GM12878 (cell line): ENCODE data around the gene SOS1. TPM values are rescaled to one million over a fixed set of nuclear protein-coding genes. Genes with fewer than 3 reads are reported as not detected.

ENCODE experiments used
- ATAC-seq: fragments of 200-7000 bp; cut with Tn5 transposase; 3 replicates; pipeline ENCODE4 v1.9.1; 2020; ENCODE audit warnings: mild to moderate bottlenecking, moderate library complexity
- BruUV-seq: library from RNA; stranded (reverse); fragments of 400-500 nt; replicated peaks from 2 replicates; lab custom pipeline; 2021; lab: Mats Ljungman, UMichigan
- CTCF ChIA-PET: fragments of 300-600 bp; sonication (Branson Sonifier 250); formaldehyde crosslinking; extraction: SDS; loops from one replicate; lab custom pipeline; 2021; ENCODE audit warnings: inconsistent platforms; lab: Yijun Ruan, JAX
- POLR2A ChIA-PET: fragments of 350-600 bp; formaldehyde crosslinking; extraction: SDS; loops from one replicate; lab custom pipeline; 2021; ENCODE audit warnings: inconsistent platforms; lab: Charles Lee
- RAD21 ChIA-PET: fragments of 300-600 bp; sonication (Branson Sonifier 250); formaldehyde crosslinking; loops from one replicate; lab custom pipeline; 2023; ENCODE audit warnings: antibody characterized with exemption; ENCODE audit not compliant: unreplicated experiment; lab: Charles Lee
- SMC1A ChIA-PET: fragments of 300-600 bp; sonication (Branson Sonifier 250); formaldehyde crosslinking; loops from one replicate; lab custom pipeline; 2023; ENCODE audit not compliant: unreplicated experiment, uncharacterized antibody; lab: Charles Lee
- DNase-seq: peaks from one replicate; pipeline ENCODE4 v3.0.0-alpha.2; 2011; ENCODE audit warnings: low read depth, low spot score
- FAIRE-seq: peaks from 3 replicates; lab custom pipeline; 2011; peaks lifted over from hg19 to GRCh38; lab: Jason Lieb, UNC
- H2AFZ ChIP-seq: 2 replicates; pipeline ENCODE4 v1.6.0; 2011; ENCODE audit warnings: low read depth, low read length, control low read depth; ENCODE audit not compliant: control insufficient read depth
- H3K27ac ChIP-seq: 2 replicates; pipeline ENCODE4 v1.5.1; 2011; ENCODE audit warnings: control low read depth; ENCODE audit not compliant: control insufficient read depth, insufficient read depth
- H3K27me3 ChIP-seq, 2 experiments: replicated peaks in 1 of 2; 2 replicates each; pipeline versions ENCODE4 v1.6.0 to v1.6.1; 2011; ENCODE audit warnings: low read length in 1 of 2; ENCODE audit not compliant: control insufficient read depth in 2 of 2, insufficient read depth in 2 of 2
- H3K36me3 ChIP-seq, 2 experiments: 2 replicates each; pipeline ENCODE4 v1.5.1; 2011; ENCODE audit warnings: low read length in 1 of 2; ENCODE audit not compliant: control insufficient read depth in 2 of 2, insufficient read depth in 2 of 2
- H3K4me1 ChIP-seq: 2 replicates; pipeline ENCODE4 v1.6.1; 2011; ENCODE audit warnings: mild to moderate bottlenecking, low read length, moderate library complexity, mixed read lengths; ENCODE audit not compliant: control insufficient read depth, insufficient read depth
- H3K4me2 ChIP-seq: 2 replicates; pipeline ENCODE4 v1.6.0; 2011; ENCODE audit warnings: control low read depth; ENCODE audit not compliant: control insufficient read depth, insufficient read depth
- H3K4me3 ChIP-seq: fragments of 200-600 bp; sonication (generic); 2 replicates; pipeline ENCODE4 v1.5.1; 2016
- H3K79me2 ChIP-seq: 2 replicates; pipeline ENCODE4 v1.6.0; 2011; ENCODE audit warnings: low read length; ENCODE audit not compliant: control insufficient read depth, insufficient read depth
- H3K9ac ChIP-seq: 2 replicates; pipeline ENCODE4 v1.8.0; 2011; ENCODE audit warnings: low read length, control low read depth, mixed read lengths; ENCODE audit not compliant: control insufficient read depth, insufficient read depth
- H3K9me3 ChIP-seq: replicated peaks from 3 replicates; pipeline ENCODE4 v1.5.1; 2011; ENCODE audit warnings: mild to moderate bottlenecking, low read length; ENCODE audit not compliant: control insufficient read depth, insufficient read depth
- H4K20me1 ChIP-seq: 2 replicates; pipeline ENCODE4 v1.6.0; 2011; ENCODE audit not compliant: control insufficient read depth, insufficient read depth
- POLR2AphosphoS2 ChIP-seq: IDR thresholded peaks from 2 replicates; pipeline ENCODE4 v1.6.1; 2011; ENCODE audit warnings: low read depth, mild to moderate bottlenecking, low read length, improper control_type of control experiment, moderate library complexity
- RELA ChIP-seq: fragments of 450-650 bp; IDR thresholded peaks from 2 replicates; pipeline ENCODE4 v1.8.0; 2014; ENCODE audit warnings: borderline replicate concordance; ENCODE audit not compliant: partially characterized antibody
- WGBS: methylation state at CpG from one replicate; pipeline ENCODE4 v1.1.6; 2016; ENCODE audit warnings: low lambda C conversion rate; ENCODE audit not compliant: insufficient replicate concordance, insufficient coverage; ENCODE audit errors: missing lambda C conversion rate; 5-methylcytosine and 5-hydroxymethylcytosine counted together
- in situ Hi-C: fragments of 300-500 bp; cut with MboI; formaldehyde crosslinking; loops from 9 replicates; pipeline ENCODE4 v1.14.3; 2018; ENCODE audit warnings: mixed read lengths
- intact Hi-C: fragments of 100-400 bp; cut with micrococcal nuclease; formaldehyde crosslinking; loops from one replicate; pipeline ENCODE4 v1.14.2; 2022; ENCODE audit not compliant: unreplicated experiment
- polyA plus RNA-seq, 11 experiments: library from polyadenylated mRNA; depleted of rRNA in 4 of 11; unstranded in 6 of 11; stranded (reverse) in 5 of 11; fragments of >200 nt; fragmentation: Nextera tagmentation in 4 of 11; fragmentation: Illumina TruSeq in 1 of 11; extraction: Ambion mirVana in 4 of 11; extraction: Trizol in 1 of 11; gene quantifications; 1 replicate in 1 of 11; 2 replicates in 10 of 11; pipeline versions ENCODE4 v1.2.1 to v1.2.3, GENCODE V29; 2011 to 2016; ENCODE audit warnings: inconsistent platforms in 2 of 11, missing spikeins in 2 of 11, low read depth in 1 of 11
- total RNA-seq, 4 experiments: library from RNA; depleted of rRNA in 3 of 4; stranded (reverse); fragments of >200 nt in 3 of 4; fragmentation: Illumina TruSeq in 1 of 4; extraction: Trizol in 1 of 4; gene quantifications; 2 replicates each; pipeline versions ENCODE4 v1.2.1 to v1.2.3, GENCODE V29; 2013 to 2021
- TF ChIP-seq, protein P1 (sequence below): fragments of 450-650 bp; IDR thresholded peaks from 2 replicates; pipeline ENCODE4 v1.6.1; 2017; ENCODE audit warnings: borderline replicate concordance

SOS1 gene
- total and polyA plus RNA-seq, 10 of the 15 experiments (the other 5 are each of a cell fraction or from before 2014, with no cell fraction given): 2.1 to 24.1 (median 8.5) TPM

DNA sequence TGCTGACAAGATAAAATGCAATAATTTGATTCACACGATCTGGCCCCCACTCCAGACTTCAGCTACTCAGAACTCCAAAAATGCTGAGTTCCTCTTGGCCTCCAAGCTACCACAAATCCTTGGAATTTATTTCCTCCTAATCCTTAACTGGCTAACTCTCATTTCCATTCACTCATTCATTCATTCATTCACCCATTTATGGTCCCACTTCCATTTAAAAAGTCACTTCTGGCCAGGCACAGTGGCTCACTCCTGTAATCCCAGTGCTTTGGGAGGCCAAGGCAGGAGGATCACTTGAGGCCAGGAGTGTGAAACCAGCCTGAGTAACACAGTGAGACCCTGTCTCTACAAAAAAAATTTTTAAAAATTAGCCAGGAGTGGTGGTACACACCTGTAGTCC is 12.5 kb downstream of the SOS1 start:
- WGBS: 80% methylated on average over 1 of the region's 1 CpG
- ChIA-PET SMC1A (interaction anchor here (0.6 to 4.0 kb wide), 5 partner anchors 11 to 39 kb away, joined by 3 to 15 read pairs (median 9); partner anchors contain the start of gene SOS1), RAD21 (interaction anchor here (1.4 to 1.7 kb wide), 2 partner anchors 20 to 121 kb away, joined by 4 read pairs; no protein-coding TSS in a partner anchor), CTCF (interaction anchor here (1.2 to 2.4 kb wide), 2 partner anchors 11 to 121 kb away, joined by 4 to 12 read pairs; no protein-coding TSS in a partner anchor), POLR2A (interaction anchor here (1.0 to 1.8 kb wide), 2 partner anchors 10 to 16 kb away, joined by 3 to 6 read pairs; no protein-coding TSS in a partner anchor)
- peaks cover 9% of the 10 kb centered on the region; the same call in 1 of the 2 replicates for H3K4me1 ChIP-seq
- no peak overlapping the region for H2AFZ ChIP-seq
- no TSS peak for BruUV-seq
- DNase-seq (no peak), FAIRE-seq (no peak), ATAC-seq (no peak)
- H3K79me2 ChIP-seq: peaks cover 16% of the 10 kb centered on the region
- no peak overlapping the region for H3K4me3 ChIP-seq
- no peaks in the 10 kb centered on the region for H3K27me3 ChIP-seq
- H3K27ac ChIP-seq: no peak overlapping the region
- intact Hi-C loops: no loop called here
- no peaks in the 10 kb centered on the region for H4K20me1 ChIP-seq
- TF ChIP-seq RELA: no peak
- H3K9me3 ChIP-seq: no peaks in the 10 kb centered on the region; the same call in 2 of the 3 replicates
- H3K4me2 ChIP-seq: no peak overlapping the region
- no peak overlapping the region for H3K9ac ChIP-seq
- peaks cover 0 to 1% of the 10 kb centered on the region in 2 experiments; a peak in 2 of 4 replicates for H3K36me3 ChIP-seq
- in situ Hi-C loops: no loop called here

DNA sequence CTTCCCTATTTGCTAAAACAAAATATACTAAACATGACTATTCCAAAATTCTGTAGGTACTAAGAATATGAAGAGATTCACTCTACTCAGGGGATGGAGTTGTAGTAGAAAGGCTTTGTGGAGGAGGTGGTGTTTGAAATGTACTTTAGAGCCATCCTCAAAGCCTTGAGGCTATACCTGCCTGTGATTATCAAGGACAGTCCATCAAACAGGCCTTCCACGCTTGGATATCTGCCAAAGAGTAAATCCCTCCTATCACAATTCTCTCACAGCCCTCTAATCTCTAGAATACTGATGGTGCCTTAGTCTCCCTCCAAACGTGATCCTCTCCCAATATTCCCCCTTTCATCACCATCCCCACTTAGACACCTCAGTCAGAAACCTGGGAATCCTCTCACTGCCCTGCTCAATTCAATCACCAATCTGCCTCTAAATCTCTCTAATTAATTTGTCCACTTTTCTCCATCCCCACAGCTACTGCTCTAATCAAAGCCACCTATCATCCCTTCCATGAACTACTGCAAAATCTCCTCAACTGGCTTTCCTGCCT is 13.1 kb downstream of the SOS1 start:
- peaks cover 9% of the 10 kb centered on the region; the same call in 1 of the 2 replicates for H3K4me1 ChIP-seq
- H4K20me1 ChIP-seq: no peaks in the 10 kb centered on the region
- ChIA-PET POLR2A (interaction anchor here (0.5 to 1.5 kb wide), 3 partner anchors 11 to 34 kb away, joined by 3 to 4 read pairs (median 4); no protein-coding TSS in a partner anchor), CTCF (no interaction called here), SMC1A (interaction anchor here (0.9 to 4.0 kb wide), 3 partner anchors 11 to 27 kb away, joined by 3 to 15 read pairs (median 14); partner anchors contain the start of gene SOS1), RAD21 (no interaction called here)
- H3K9me3 ChIP-seq: no peaks in the 10 kb centered on the region; the same call in 2 of the 3 replicates
- FAIRE-seq (no peak), DNase-seq (no peak), ATAC-seq (peak; percentile 33; the same call in 2 of the 3 replicates)
- H3K36me3 ChIP-seq: peaks cover 0 to 1% of the 10 kb centered on the region in 2 experiments; a peak in 2 of 4 replicates
- peaks cover 16% of the 10 kb centered on the region for H3K79me2 ChIP-seq
- no peak overlapping the region for H3K4me3 ChIP-seq
- no TSS peak for BruUV-seq
- in situ Hi-C loops: no loop called here
- WGBS: 51% methylated on average over 2 of the region's 2 CpGs
- no peak overlapping the region for H2AFZ ChIP-seq
- no peak overlapping the region for H3K27ac ChIP-seq
- intact Hi-C loops: no loop called here
- H3K27me3 ChIP-seq: no peaks in the 10 kb centered on the region
- no peak for TF ChIP-seq POLR2AphosphoS2
- TF ChIP-seq, protein P1, sequence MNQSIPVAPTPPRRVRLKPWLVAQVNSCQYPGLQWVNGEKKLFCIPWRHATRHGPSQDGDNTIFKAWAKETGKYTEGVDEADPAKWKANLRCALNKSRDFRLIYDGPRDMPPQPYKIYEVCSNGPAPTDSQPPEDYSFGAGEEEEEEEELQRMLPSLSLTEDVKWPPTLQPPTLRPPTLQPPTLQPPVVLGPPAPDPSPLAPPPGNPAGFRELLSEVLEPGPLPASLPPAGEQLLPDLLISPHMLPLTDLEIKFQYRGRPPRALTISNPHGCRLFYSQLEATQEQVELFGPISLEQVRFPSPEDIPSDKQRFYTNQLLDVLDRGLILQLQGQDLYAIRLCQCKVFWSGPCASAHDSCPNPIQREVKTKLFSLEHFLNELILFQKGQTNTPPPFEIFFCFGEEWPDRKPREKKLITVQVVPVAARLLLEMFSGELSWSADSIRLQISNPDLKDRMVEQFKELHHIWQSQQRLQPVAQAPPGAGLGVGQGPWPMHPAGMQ: no peak
- no peak overlapping the region for H3K4me2 ChIP-seq
- no peak overlapping the region for H3K9ac ChIP-seq
